Measurements from ENCODE around the gene DNAJC7.
A peak's percentile ranks its signal among the peaks of the same experiment; 100 is the strongest.

The DNAJC7 gene

GRCh38 chr17:41973408-41973811 lies 43.8 kb downstream of the DNAJC7 start:
- no peak for DNase-seq

DNA sequence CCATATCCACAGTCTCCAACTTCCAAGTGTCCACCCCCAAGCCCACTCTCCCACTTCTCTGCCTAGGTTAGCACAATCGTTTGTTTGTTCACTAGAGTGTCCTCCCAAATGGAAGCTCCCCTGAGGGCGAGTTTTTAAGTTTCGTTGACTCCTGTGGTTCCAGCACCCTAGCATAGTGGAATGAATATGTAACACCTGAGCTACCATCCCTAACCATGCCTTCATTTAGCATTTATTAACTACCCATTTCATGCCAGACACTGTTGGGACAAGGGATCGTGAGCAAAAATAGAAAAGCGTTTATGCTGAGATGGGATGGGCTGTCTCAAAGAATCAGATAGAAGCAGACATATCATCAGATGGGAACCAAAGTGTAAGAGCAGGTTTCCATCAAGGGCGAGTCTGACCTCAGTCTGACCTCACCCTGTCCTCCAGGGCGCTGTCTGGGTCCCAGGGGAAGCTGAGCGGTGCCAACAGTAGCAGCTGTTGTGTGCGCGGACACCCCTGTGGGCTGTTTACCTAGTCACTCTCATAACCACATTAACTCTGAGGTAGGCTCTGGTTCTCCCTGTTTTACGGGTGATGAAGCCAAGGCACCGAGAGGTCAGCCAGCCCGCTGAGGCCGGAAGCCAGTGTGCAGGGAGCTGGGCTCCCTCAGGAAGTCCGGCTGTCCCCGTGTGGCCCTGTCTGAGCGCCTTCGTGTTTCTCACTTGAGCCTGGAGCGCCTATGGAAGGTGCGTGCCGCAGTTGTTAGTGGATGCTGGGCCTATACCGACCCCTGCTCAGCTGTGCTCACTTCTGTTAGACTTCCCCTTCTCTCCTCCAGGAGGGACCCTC lies 44.5 kb downstream of the DNAJC7 start:
- DNase-seq = no peak

DNA sequence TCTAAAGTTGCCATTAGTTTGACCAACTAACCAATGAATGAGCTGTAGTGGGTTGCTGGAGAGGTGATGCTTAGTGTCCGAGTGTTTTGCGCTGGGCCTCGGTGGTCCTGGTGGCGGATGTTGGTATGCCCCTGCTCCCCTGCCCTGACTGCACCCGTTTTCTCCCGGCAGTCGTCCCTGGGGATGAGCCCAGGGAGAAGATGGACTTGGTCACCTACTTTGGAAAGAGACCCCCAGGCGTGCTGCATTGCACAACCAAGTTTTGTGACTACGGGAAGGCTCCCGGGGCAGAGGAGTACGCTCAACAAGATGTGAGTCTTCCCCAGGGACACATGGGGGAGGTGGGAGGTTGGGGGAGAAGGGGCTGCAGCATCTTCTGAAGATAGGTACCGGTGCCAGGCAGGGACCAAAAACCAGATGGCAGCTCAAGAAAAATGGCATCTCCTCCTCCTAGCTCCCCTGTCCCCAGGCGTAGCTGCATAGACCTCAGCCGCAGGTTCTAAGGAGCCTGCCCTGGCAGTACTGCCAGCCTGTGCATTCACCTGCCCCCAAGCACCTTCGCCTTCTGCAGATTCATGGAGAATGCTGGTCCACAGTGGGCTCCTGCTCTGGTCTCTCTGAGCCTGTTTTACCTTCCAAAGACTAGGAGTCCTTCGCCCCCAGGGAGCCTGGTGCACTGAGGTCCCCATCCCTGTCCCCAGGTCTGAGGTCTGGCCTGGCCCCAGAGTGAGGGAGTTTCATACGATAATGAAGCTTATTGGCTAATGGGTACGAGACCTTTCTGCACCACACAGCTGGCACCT lies 45.3 kb downstream of the DNAJC7 start:
- DNase-seq = no peak

DNA sequence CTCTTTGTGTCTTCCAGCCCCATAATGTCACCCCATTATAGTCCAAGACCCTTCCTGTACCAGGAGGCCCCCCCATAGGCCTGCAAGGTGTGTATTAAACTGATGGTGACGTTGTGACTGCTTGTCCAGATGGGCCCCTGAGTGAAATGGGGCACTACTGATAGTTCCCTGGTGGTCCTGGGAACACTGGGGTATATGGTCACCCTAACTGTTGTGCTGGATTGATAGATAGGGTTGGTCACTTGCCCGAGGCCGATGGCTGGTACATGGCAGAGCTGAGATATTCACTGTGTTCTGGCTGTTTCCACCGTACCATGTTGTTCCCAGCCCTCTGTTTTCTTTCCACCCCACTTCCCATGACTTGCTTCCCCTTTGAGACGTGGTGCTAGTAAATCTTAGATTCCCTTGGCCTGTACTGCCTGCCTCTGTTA lies 46.3 kb downstream of the DNAJC7 start:
- no peak for DNase-seq

GRCh38 chr17:41968676-41969075 lies 48.6 kb downstream of the DNAJC7 start:
- no peak for DNase-seq

DNA sequence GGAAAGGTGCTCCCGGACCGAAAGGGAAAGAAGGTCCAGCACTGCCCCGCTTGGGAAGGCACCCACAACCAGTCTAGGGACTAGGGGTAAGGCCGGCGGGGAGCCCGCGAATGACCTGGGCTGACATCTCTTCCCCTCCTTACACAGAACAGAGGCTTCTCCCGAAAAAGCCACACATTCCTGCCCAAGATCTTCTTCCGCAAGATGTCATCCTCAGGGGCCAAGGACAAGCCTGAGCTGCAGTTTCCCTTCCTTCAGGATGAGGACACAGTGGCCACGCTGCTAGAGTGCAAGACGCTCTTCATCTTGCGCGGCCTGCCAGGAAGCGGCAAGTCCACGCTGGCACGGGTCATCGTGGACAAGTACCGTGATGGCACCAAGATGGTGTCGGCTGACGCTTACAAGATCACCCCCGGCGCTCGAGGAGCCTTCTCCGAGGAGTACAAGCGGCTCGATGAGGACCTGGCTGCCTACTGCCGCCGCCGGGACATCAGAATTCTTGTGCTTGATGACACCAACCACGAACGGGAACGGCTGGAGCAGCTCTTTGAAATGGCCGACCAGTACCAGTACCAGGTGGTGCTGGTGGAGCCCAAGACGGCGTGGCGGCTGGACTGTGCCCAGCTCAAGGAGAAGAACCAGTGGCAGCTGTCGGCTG lies 49.2 kb downstream of the DNAJC7 start:
- DNase-seq = no peak

GRCh38 chr17:41967141-41967920 lies 49.9 kb downstream of the DNAJC7 start:
- peak; percentile 35 for DNase-seq

- peak; percentile 88 for DNase-seq
Observed at GRCh38 chr17:41966463-41967140, 50.6 kb downstream of the DNAJC7 start, which contains the start of gene CNP. Gene CNP, plus strand, starts transcription at chr17:41966795. Its CDS starts 90 bp downstream, at chr17:41966885.

DNA sequence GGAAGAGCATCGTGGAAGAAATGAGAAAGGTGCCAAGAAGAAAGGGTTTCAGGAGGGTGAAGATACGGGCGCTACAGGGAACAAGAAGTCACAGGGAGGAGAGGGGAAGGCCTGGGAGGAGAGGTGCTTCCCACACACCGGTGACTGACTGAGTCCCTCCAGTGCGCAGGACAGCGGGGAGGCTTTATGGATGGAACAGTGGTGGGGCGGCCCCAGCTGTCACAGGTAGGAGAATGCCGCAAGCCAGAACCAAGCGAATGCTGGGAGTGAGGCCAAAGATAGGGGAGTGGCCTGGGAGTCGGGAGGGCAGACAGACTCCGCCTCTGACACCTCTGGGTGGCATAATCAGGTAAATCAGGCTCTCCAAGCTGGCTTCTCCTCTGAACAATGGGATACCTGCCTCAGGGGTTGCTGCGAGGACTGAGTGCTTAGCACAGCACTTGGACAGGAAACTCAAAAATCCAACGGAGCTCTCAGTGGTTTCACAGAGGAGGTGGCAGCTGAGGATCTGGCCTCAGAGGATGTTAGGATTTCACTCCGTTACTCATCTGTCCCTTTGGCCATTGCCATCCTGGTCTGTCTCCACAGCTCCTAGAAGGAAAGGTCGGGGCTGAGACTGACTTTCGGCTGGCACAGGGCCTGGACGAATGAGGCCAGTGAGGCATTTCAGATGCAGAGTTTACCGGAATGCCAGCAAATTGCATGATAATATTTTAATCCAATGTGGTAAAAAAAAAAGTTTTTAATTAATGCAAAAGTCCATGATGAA lies 51.4 kb downstream of the DNAJC7 start:
- DNase-seq = peak; percentile 59

GRCh38 chr17:41962768-41963434 lies 54.3 kb downstream of the DNAJC7 start:
- peak; percentile 59 for DNase-seq

DNA sequence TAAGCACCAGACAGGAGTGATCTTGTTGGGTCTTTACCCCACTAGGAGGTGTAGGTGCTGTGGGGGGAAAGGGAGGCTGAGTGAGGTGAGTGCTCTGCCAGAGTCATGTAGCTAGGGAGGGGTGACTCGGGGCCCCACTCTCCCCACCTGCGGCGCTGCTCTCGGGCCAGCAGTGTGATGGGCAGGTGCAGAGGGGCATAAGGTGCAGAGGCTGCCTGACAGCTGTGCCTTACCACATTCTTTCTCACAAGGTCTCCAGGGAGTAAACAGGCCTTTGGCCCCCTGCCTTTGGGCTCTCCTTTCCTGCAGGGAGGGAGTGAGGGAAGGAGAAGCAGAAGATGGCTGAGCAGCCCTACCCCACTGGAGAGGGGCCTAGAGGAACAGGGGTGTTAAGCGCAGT lies 55.1 kb downstream of the DNAJC7 start:
- no peak for DNase-seq

- no peak for DNase-seq
Observed at GRCh38 chr17:41959336-41960095, 57.7 kb downstream of the DNAJC7 start.

DNA sequence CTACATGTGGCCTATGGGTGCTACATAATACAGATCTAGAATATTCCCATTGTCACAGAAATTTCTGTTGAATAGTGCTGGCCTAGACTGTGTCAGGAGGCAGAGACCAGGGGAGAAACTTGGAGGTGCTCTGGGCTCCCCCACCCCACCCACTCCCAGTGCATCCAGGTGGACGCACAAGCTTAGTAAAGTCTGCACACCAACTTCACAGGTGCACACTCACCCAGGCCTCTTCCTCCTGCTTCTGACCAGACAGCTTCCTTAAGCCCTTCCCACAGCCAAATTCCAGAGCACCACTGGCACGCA lies 58.3 kb downstream of the DNAJC7 start:
- DNase-seq = no peak

- DNase-seq = no peak
Observed at GRCh38 chr17:41957869-41958439, 59.3 kb downstream of the DNAJC7 start.

GRCh38 chr17:41957031-41957868 lies 60.0 kb downstream of the DNAJC7 start:
- DNase-seq = no peak

- no peak for DNase-seq
Observed at GRCh38 chr17:41956522-41956921, 60.7 kb downstream of the DNAJC7 start.

- DNase-seq = no peak
Observed at GRCh38 chr17:41948762-41949460, 68.3 kb downstream of the DNAJC7 start.

GRCh38 chr17:41944943-41945342 lies 72.3 kb downstream of the DNAJC7 start:
- DNase-seq = no peak
